SKM-1 treated with dmso at 0.1 percent for 144 hours (cell line): ENCODE data around the gene CRYGN.

Source experiments
- DNase-seq: peaks from one replicate; lab custom pipeline; 2025; ENCODE audit not compliant: unreplicated experiment; lab: John Stamatoyannopoulos, UW

Gene CRYGN

DNA sequence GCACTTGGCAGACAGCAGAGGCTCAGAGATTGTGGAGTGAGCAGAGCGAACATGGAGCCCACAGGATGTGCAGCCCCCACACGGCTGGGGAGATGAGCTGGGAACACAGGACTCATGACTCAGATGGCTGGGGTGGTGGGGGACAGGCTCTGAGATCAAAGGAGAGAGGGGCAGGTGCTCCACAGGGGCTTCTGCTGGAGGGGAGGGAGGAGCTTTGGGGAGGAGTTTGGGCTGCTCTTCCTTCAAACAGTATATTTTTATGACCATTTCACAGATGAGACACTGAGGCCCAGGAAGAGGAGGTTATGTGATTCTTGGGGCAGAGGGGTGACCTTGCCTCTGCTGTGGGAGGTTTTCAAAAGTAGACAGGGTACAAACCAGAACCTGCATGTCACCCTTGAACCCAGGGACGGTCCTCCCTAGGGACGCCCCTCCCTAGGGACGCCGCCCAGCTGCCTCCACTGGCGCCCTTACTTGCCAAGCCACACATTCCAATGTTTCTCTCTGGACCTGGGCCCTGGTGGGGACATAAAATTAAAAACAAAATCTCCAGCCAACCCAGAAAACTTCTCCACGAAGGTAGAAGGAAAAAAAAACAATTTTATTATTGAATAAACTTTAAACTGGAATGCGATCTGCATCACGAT, 981 bp upstream of the CRYGN start:
- DNase-seq = no peak

GRCh38 chr7:151438864-151439601, 908 bp downstream of the CRYGN start:
- DNase-seq = no peak

DNA sequence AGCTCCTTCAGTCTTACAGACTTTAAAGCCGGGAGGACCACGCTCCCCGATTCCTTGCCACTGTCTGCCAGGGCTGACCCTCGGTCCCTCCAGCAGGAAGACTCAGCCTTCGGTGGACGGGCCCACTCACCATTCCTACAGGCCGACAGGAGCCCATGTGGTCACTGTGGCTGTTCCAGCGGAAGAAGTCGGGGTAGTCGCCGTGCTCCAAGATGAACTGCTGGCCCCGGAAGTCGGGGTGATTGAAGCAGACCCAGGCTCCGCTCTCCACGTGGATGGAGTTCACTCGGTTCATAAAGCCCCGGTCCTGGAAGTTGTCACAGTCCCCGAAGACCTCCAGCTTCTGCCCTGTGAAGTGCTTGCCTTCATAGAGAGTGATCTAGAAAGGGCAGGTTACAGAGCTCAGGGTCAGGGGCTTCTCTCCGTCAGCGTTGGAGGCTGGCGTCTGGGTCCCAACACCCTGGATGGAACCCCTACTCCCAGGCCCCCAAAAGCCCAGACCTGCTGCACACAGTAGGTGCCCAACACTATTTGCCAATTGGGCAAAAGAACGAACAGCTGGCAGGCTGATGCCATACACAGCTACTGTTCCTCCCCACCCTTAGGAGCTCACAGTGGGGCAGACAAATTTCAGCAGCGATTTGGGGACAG, 1.9 kb downstream of the CRYGN start:
- DNase-seq = no peak

DNA sequence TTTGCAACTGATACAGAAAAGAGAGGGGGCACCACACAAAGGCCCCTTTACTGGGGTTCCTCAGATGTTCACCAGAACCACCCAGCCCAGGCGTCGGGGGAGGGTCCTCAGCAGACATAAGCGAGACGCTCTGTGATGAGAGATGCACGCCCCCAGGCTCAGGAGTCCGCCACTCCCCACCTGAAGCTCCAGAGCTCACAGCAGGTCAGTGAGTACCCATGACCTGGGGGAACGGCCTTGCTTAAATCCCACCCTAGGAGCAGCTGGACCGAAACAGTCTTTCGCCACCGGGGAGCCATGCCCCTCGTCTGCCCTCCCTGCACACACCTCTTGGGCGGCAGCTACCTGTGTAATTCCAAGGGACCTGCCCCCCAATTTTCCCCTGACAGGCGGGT, 2.8 kb downstream of the CRYGN start:
- DNase-seq = no peak

DNA sequence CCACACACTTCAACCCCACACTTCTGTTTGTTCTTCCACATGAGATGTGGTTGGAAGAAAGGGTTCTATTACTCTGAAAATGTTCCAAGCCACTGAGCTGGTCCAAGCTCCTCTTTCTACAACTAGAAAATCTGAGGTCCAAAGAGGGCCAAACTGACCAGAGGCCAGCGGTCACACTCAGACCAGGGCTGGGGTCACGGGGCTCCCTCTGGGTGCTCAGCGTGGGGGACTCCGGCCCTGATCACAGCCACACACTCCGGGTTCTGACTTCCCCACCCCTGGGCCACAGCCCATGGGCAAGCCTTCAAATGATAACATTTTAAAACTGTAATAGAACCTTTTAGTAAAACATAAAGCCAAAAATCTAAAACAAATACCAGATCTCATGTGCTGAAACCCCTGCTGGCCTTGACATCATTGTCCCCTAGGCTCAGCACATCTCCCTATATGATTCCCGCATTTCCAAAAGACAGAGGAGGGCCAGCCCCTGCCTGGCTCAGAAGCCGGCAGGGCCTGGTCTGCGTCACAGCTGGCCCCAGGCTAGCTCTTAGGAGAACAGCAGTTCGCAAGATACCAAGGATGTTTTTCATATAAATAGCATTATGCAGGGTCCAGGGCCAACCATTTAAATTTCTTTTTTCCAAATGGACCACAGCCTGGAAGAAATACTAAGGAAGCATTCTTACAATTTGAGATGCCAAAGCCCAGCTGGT, 3.3 kb downstream of the CRYGN start:
- no peak for DNase-seq

GRCh38 chr7:151435971-151436370, 4.0 kb downstream of the CRYGN start:
- no peak for DNase-seq

GRCh38 chr7:151435103-151435916, 4.6 kb downstream of the CRYGN start:
- no peak for DNase-seq

GRCh38 chr7:151434549-151434948, 5.4 kb downstream of the CRYGN start:
- DNase-seq = no peak

- no peak for DNase-seq
Observed at GRCh38 chr7:151433721-151434400, 6.1 kb downstream of the CRYGN start.

GRCh38 chr7:151432658-151433521, 7.1 kb downstream of the CRYGN start:
- peak; percentile 17 for DNase-seq

- no peak for DNase-seq
Observed at GRCh38 chr7:151431768-151432311, 8.1 kb downstream of the CRYGN start.

DNA sequence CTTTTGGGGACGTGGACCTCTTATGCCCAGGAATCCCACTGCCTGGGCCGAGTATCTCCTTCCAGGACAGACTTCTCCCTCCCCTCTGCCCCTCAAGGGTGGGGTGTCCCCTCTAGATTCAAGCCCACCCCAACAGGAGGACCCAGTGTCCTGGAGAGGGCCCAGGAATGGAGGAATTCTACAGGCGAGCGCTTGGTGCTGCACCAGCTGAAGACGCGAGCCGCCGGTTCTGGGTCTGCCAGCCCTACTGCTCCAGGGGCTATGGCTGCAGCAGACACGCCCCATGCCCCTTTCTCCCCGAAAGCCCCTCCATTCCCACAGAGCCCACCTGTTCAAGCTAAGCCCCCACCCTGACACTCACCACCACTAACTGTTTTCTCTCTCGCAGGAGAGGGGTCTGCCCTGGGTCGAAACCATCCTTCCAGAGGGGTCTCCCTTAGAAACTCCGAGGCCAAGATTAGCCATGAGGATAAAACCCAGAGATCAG, 8.6 kb downstream of the CRYGN start:
- no peak for DNase-seq

DNA sequence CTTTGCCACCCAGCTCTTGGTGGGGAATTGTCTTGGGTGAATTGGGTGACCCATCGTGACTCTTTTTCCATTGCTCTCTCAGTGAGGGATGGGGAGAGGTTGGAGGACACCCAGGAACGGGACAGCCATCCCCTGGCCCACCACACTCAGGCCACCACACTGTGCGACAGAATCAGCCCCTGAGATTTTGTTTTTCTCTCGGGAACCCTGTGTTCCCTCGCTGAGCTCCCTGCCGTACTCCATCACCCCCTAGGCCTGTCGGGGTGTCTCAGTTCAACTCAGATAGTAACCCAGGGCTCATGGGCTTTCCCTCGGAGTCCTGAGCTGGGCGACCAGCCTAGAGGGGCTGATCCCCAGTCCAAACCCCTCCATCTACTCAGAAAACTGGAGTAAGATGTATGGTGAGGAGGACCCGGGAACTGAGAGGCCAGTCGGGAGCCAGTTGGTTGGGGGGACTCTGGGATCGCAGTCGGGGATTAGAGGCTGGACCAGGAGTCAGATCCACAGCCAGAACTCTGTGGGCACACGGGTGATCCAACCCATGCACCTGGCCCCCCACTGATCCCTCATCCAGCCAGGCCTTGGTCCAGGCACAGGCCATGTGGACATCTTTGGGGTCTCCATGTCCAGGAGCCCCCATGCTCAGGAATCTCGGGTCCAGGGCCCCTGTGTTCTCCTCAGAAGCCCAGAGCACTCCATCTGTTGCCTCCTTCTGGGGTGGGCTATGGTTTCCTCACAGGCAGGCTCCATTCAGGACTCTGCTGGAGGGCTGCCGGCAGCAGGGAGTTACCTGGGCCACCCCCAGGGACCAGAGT, 9.3 kb downstream of the CRYGN start:
- DNase-seq = no peak

GRCh38 chr7:151429560-151430331, 10.2 kb downstream of the CRYGN start:
- DNase-seq = no peak

GRCh38 chr7:151429237-151429559, 10.7 kb downstream of the CRYGN start:
- DNase-seq = no peak

GRCh38 chr7:151428378-151429236, 11.3 kb downstream of the CRYGN start:
- DNase-seq = no peak
